NB4 (cell line): Measurements from ENCODE around the gene BANP.
A peak's percentile ranks its signal among the peaks of the same experiment; 100 is the strongest.

ENCODE experiments used
- DNase-seq: peaks from one replicate; pipeline ENCODE4 v3.0.0; 2010; ENCODE audit warnings: low read depth
- H3K4me3 ChIP-seq: one replicate; pipeline ENCODE4 v1.5.1; 2011; ENCODE audit warnings: mild to moderate bottlenecking, low read depth, low read length, moderate library complexity
- MYC ChIP-seq: IDR thresholded peaks from 2 replicates; pipeline ENCODE4 v1.6.1; 2011; ENCODE audit warnings: low read depth, low read length
- POLR2A ChIP-seq: IDR thresholded peaks from 2 replicates; pipeline ENCODE4 v1.6.1; 2011; ENCODE audit warnings: mild to moderate bottlenecking; ENCODE audit not compliant: insufficient read length; ENCODE audit errors: extremely low read depth
- TF ChIP-seq, protein P1 (sequence below): IDR thresholded peaks from 2 replicates; pipeline ENCODE4 v1.6.1; 2011; ENCODE audit warnings: low read depth, low read length
- TF ChIP-seq, protein P2 (sequence below): IDR thresholded peaks from one replicate; pipeline ENCODE4 v1.5.1; 2012; ENCODE audit warnings: low read depth, low read length

BANP gene

DNA sequence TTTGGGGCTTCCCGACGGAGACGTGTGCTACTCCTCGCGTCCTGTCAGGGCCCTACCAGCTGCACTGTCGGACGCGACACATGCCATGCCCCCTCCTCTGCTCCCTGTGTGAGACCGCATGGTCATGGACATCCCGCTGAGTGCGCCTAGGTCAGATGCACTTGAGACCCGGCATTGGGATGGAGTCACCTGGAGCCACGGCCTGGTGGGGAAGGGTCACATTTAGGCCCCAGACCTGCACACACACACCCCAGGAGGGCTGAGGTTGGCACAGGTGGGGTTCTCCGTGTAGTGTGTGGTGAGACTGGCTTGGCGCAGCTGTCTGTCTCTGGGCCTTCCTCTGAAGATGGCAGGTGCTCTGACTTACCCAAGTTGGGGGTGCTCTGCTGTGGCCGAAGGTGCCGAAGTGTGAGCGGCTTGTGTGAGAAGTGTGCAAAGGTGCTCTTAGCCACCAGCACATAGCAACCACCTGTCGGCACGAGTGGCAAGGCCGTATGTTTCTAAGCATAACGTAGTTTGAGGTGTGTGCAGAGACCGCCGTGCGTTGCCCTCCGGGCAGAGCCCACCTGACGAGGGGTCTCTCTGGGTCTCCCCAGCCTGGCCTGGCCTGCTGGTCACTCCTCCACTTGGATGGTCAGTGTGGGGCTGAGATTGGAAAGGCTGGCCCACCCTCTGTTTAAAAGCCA, 108.6 kb downstream of the BANP start:
- no peak for DNase-seq
- no peak overlapping the region for H3K4me3 ChIP-seq
- TF ChIP-seq, protein P1, sequence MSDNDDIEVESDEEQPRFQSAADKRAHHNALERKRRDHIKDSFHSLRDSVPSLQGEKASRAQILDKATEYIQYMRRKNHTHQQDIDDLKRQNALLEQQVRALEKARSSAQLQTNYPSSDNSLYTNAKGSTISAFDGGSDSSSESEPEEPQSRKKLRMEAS, result no peak
- TF ChIP-seq POLR2A, result no peak
- no peak for TF ChIP-seq MYC
- TF ChIP-seq, protein P2, sequence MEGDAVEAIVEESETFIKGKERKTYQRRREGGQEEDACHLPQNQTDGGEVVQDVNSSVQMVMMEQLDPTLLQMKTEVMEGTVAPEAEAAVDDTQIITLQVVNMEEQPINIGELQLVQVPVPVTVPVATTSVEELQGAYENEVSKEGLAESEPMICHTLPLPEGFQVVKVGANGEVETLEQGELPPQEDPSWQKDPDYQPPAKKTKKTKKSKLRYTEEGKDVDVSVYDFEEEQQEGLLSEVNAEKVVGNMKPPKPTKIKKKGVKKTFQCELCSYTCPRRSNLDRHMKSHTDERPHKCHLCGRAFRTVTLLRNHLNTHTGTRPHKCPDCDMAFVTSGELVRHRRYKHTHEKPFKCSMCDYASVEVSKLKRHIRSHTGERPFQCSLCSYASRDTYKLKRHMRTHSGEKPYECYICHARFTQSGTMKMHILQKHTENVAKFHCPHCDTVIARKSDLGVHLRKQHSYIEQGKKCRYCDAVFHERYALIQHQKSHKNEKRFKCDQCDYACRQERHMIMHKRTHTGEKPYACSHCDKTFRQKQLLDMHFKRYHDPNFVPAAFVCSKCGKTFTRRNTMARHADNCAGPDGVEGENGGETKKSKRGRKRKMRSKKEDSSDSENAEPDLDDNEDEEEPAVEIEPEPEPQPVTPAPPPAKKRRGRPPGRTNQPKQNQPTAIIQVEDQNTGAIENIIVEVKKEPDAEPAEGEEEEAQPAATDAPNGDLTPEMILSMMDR, result no peak

GRCh38 chr16:88060524-88061219, 109.4 kb downstream of the BANP start:
- H3K4me3 ChIP-seq, result no peak overlapping the region
- no peak for DNase-seq
- TF ChIP-seq, protein P2, result peak; percentile 44
- TF ChIP-seq, protein P1, result no peak
- TF ChIP-seq POLR2A (no peak), MYC (no peak)

- DNase-seq, result no peak
- no peak overlapping the region for H3K4me3 ChIP-seq
- TF ChIP-seq MYC, result no peak
- TF ChIP-seq POLR2A, result no peak
- TF ChIP-seq, protein P2, result no peak
- TF ChIP-seq, protein P1, result no peak
Measured at GRCh38 chr16:88061346-88062110, 110.3 kb downstream of the BANP start.

DNA sequence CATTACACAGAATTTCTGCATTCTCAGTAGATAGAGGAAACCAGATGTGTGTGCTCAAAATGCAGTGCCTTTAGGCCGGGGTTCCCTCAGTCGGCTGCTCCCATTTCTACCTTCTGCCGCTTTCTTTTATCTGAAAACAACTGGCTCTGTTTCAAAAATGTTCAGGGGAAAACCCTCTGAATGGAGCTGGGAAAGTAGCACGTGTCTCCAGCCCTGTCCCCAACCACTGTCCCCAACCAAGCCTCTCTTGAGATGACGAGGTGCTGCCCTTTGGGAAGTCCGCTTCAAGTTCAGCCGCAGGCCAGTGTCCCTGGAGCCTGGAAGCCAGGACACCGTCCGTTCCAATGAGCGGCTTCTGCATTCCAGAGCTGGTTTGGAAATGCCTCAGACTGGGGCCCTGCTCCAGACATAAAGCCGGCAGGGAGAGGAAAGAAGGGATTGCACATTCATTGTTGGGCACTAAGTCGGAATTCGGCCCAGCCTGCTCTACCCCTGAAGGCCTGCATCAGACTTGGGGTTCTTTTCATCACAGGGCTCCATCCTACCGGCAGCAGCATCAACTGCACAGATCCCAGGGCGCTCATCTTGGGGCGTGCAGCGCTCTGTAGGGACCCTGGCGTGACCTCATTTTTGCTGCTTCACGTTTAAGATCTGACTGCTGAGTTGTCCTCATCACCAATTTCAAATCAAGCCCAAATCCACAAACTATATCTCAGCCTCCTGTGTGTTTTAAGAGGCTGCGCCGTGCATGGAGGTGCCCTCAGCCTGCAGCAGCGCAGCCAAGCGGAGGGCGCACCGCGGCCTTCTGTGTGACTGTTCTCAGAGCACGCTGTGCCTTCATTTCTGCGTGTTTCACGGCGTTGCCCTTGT, 111.3 kb downstream of the BANP start:
- no peak for DNase-seq
- TF ChIP-seq POLR2A (no peak), MYC (no peak)
- TF ChIP-seq, protein P1, result no peak
- TF ChIP-seq, protein P2, result no peak
- H3K4me3 ChIP-seq, result no peak overlapping the region

GRCh38 chr16:88063211-88063773, 112.1 kb downstream of the BANP start:
- no peak overlapping the region for H3K4me3 ChIP-seq
- no peak for DNase-seq
- no peak for TF ChIP-seq MYC
- no peak for TF ChIP-seq POLR2A
- TF ChIP-seq, protein P2, result no peak
- TF ChIP-seq, protein P1, result no peak
